GM13976 (cell line): ENCODE data around the gene CANT1.

ENCODE experiments used
- DNase-seq: peaks from one replicate; pipeline ENCODE4 v3.0.0; 2012; ENCODE audit warnings: low spot score
- CTCF ChIP-seq: IDR thresholded peaks from 2 replicates; pipeline ENCODE4 v1.5.1; 2012; ENCODE audit warnings: borderline replicate concordance, mild to moderate bottlenecking; ENCODE audit not compliant: insufficient read depth; ENCODE audit errors: extremely low read depth, missing control alignments, control extremely low read depth
- in situ Hi-C: fragments of 300-500 bp; cut with MboI; formaldehyde crosslinking; loops from one replicate; pipeline ENCODE4 v1.12.0; 2022; ENCODE audit warnings: low sequenced_read_pairs, mixed read lengths, inconsistent platforms; ENCODE audit not compliant: unreplicated experiment

CANT1 gene

GRCh38 chr17:79017546-79018369 is 8.2 kb upstream of the CANT1 start:
- in situ Hi-C loops = no loop called here
- no peak for TF ChIP-seq CTCF
- DNase-seq = no peak

GRCh38 chr17:79014158-79014758 is 4.7 kb upstream of the CANT1 start:
- no peak for TF ChIP-seq CTCF
- DNase-seq = no peak
- in situ Hi-C loops = no loop called here

GRCh38 chr17:79012563-79013134 is 3.1 kb upstream of the CANT1 start:
- TF ChIP-seq CTCF = no peak
- no peak for DNase-seq
- in situ Hi-C loops = no loop called here

GRCh38 chr17:79011451-79012147 is 2.0 kb upstream of the CANT1 start:
- in situ Hi-C loops = no loop called here
- no peak for DNase-seq
- no peak for TF ChIP-seq CTCF

GRCh38 chr17:79010304-79010646 is 711 bp upstream of the CANT1 start:
- no peak for TF ChIP-seq CTCF
- in situ Hi-C loops = no loop called here
- no peak for DNase-seq

- in situ Hi-C loops = no loop called here
- no peak for DNase-seq
- no peak for TF ChIP-seq CTCF
Measured at GRCh38 chr17:79008666-79009387, 737 bp downstream of the CANT1 start.
